Adrenal gland (tissue), 12 donors: Measurements from ENCODE around the gene LYRM1. TPM values are rescaled to one million over a fixed set of nuclear protein-coding genes. Genes with fewer than 3 reads are reported as not detected.

Experiments used
- DNase-seq, 7 donors: peaks; one replicate each; pipeline ENCODE4 v3.0.0-alpha.2; 2019 to 2020
- H3K27ac ChIP-seq, 5 donors: fragments of 200-600 bp; sonication (generic) in 4 of 5; 1 replicate in 3 of 5; 2 replicates in 2 of 5; pipeline versions ENCODE4 v1.5.1 to v1.8.0; 2016 to 2020; ENCODE audit warnings: mild to moderate bottlenecking in 1 of 5
- H3K27me3 ChIP-seq: fragments of 200-600 bp; 2 replicates; pipeline ENCODE4 v1.8.0; 2021
- H3K36me3 ChIP-seq, 2 donors: fragments of 200-600 bp; replicated peaks in 1 of 2; 1 replicate in 1 of 2; 2 replicates in 1 of 2; pipeline versions ENCODE4 v1.5.1 to v1.8.0; 2018 to 2022
- H3K4me1 ChIP-seq, 2 donors: fragments of 200-600 bp; replicated peaks in 1 of 2; 1 replicate in 1 of 2; 2 replicates in 1 of 2; pipeline versions ENCODE4 v1.5.1 to v1.8.0; 2018 to 2021
- H3K4me3 ChIP-seq, 4 donors: fragments of 200-600 bp; sonication (generic) in 3 of 4; one replicate each; pipeline ENCODE4 v1.5.1; 2016 to 2018
- H3K9me3 ChIP-seq, 3 donors: fragments of 200-600 bp; sonication (generic) in 1 of 3; replicated peaks in 1 of 3; 1 replicate in 2 of 3; 2 replicates in 1 of 3; pipeline versions ENCODE4 v1.5.1 to v1.8.0; 2016 to 2021
- CTCF ChIP-seq, 6 experiments: fragments of 450-650 bp in 4 of 6; fragments of 200-600 bp in 2 of 6; sonication (generic) in 1 of 6; IDR thresholded peaks; 1 replicate in 5 of 6; 2 replicates in 1 of 6; pipeline versions ENCODE4 v1.5.1 to v1.8.0; 2016 to 2021; ENCODE audit warnings: antibody characterized with exemption in 6 of 6, mild to moderate bottlenecking in 2 of 6, moderate library complexity in 1 of 6
- POLR2A ChIP-seq, 2 donors: fragments of 450-650 bp; IDR thresholded peaks; one replicate each; pipeline ENCODE4 v1.6.1; 2017; ENCODE audit warnings: antibody characterized with exemption in 2 of 2, mild to moderate bottlenecking in 2 of 2, moderate library complexity in 1 of 2
- WGBS, 4 donors: extraction: QIAGEN DNeasy Blood & Tissue Kit in 2 of 4; methylation state at CpG; one replicate each; pipeline versions ENCODE4 v1.1.5 to v1.1.7; 2013 to 2017; 5-methylcytosine and 5-hydroxymethylcytosine counted together
- intact Hi-C, 2 donors: fragments of 100-400 bp; cut with DNase I; formaldehyde crosslinking; loops; one replicate each; pipeline versions ENCODE4 v1.14.1 to v1.15.0; 2022 to 2023
- polyA plus RNA-seq, 3 donors: library from polyadenylated mRNA; stranded (reverse); fragments of 200-250 nt in 2 of 3; fragments of 350-450 nt in 1 of 3; fragmentation: Illumina TruSeq in 1 of 3; extraction: RNeasy Lipid Tissue Mini Kit (QIAGEN cat#74804) in 1 of 3; gene quantifications; one replicate each; pipeline ENCODE4 v1.2.3, GENCODE V29; 2013 to 2014
- total RNA-seq, 9 donors: library from RNA; depleted of rRNA in 4 of 9; stranded (reverse); fragments of >200 nt in 4 of 9; fragments of 120-200 nt in 1 of 9; fragmentation: NEBNext Ultra II Directional in 1 of 9; extraction: Animal tissue kit (Norgen Biotek cat#: 25700) in 1 of 9; gene quantifications; one replicate each; pipeline versions ENCODE4 v1.1.0 to v1.2.4, GENCODE V29; 2013 to 2023
- donor health status: healthy with polysubstance abuse.
- donor health status: Bipolar disorder and iron deficiency.
- donor health status: DM: yes; HTN: yes; CAD: no.
- donor health status: DM: no; HTN: no; CAD: no.
- donor health status: DM: no; HTN: no; CAD: no.
- donor health status: DM: yes; HTN: yes; CAD: no.

LYRM1 gene
- total and polyA plus RNA-seq, 12 donors = 18.0 to 74.0 (median 38.0) TPM

- intact Hi-C loops = no loop called here
These were observed 30.6 kb downstream of the LYRM1 start for GRCh38 chr16:20931066-20931600.

GRCh38 chr16:20933589-20933988 is 33.0 kb downstream of the LYRM1 start:
- no peak overlapping the region for H3K27ac ChIP-seq
- H3K9me3 ChIP-seq = no peaks in the 10 kb centered on the region
- intact Hi-C loops = no loop called here
- no peaks in the 10 kb centered on the region for H3K4me1 ChIP-seq
- H3K36me3 ChIP-seq = no peaks in the 10 kb centered on the region
- no peak overlapping the region for H3K4me3 ChIP-seq
- DNase-seq = no peak
- TF ChIP-seq CTCF (IDR thresholded peaks at IDR 0.05) (no peak), POLR2A (IDR thresholded peaks at IDR 0.05) (no peak)
- H3K27me3 ChIP-seq = no peaks in the 10 kb centered on the region

More at GRCh38 chr16:20931066-20931600, 30.6 kb downstream of the LYRM1 start:
- no peaks in the 10 kb centered on the region for H3K9me3 ChIP-seq
- no peak for TF ChIP-seq POLR2A (IDR thresholded peaks at IDR 0.05)
- no peak for TF ChIP-seq CTCF (IDR thresholded peaks at IDR 0.05)
- no peak overlapping the region for H3K4me3 ChIP-seq
- H3K27me3 ChIP-seq = no peaks in the 10 kb centered on the region
- H3K4me1 ChIP-seq = no peaks in the 10 kb centered on the region
- no peak for DNase-seq
- H3K36me3 ChIP-seq = no peaks in the 10 kb centered on the region
- H3K27ac ChIP-seq = peak overlapping the region in 2 of 5 donors; percentile 61 to 73
- 79 to 87% (median 86%) methylated on average over 5 of the region's 5 CpGs for WGBS, 4 donors

- WGBS, 4 donors = 78 to 93% (median 81%) methylated on average over 6 of the region's 6 CpGs
- intact Hi-C loops = no loop called here
These were observed 37.2 kb downstream of the LYRM1 start for GRCh38 chr16:20937736-20938135.

GRCh38 chr16:20938426-20938825 is 37.9 kb downstream of the LYRM1 start:
- Histone ChIP-seq H3K27ac (no peak overlapping the region), H3K4me3 (no peak overlapping the region), H3K27me3 (no peaks in the 10 kb centered on the region), H3K36me3 (no peaks in the 10 kb centered on the region), H3K9me3 (no peaks in the 10 kb centered on the region), H3K4me1 (no peaks in the 10 kb centered on the region)
- 21 to 50% (median 37%) methylated on average over 2 of the region's 2 CpGs for WGBS, 4 donors
- intact Hi-C loops = no loop called here
- TF ChIP-seq CTCF (IDR thresholded peaks at IDR 0.05) = no peak
- TF ChIP-seq POLR2A (IDR thresholded peaks at IDR 0.05) = no peak
- peak in 1 of 7 donors; percentile 19 for DNase-seq

More at GRCh38 chr16:20937736-20938135, 37.2 kb downstream of the LYRM1 start:
- H3K9me3 ChIP-seq = no peaks in the 10 kb centered on the region
- no peaks in the 10 kb centered on the region for H3K27me3 ChIP-seq
- TF ChIP-seq POLR2A (IDR thresholded peaks at IDR 0.05) = no peak
- TF ChIP-seq CTCF (IDR thresholded peaks at IDR 0.05) = no peak
- H3K27ac ChIP-seq = no peak overlapping the region
- no peaks in the 10 kb centered on the region for H3K4me1 ChIP-seq
- H3K4me3 ChIP-seq = no peak overlapping the region
- no peak for DNase-seq
- H3K36me3 ChIP-seq = no peaks in the 10 kb centered on the region
